Loucy (cell line): ENCODE results near the gene C11orf68.

Experiments used
- H2AFZ ChIP-seq: fragments of 200-600 bp; sonication (generic); 2 replicates; pipeline ENCODE4 v1.6.0; 2016; ENCODE audit warnings: antibody characterized with exemption, mild to moderate bottlenecking, low read length, moderate library complexity
- H3F3A ChIP-seq: fragments of 200-600 bp; 2 replicates; pipeline ENCODE4 v1.6.0; 2016; ENCODE audit warnings: antibody characterized with exemption, low read depth, mild to moderate bottlenecking
- H3K27me3 ChIP-seq: fragments of 200-600 bp; sonication (generic); 2 replicates; pipeline ENCODE4 v1.6.1; 2014; ENCODE audit warnings: low read length, mild to moderate bottlenecking; ENCODE audit not compliant: insufficient read depth, poor library complexity, severe bottlenecking
- H3K36me3 ChIP-seq: fragments of 200-600 bp; sonication (generic); 2 replicates; pipeline ENCODE4 v1.6.1; 2016; ENCODE audit warnings: low read length; ENCODE audit not compliant: insufficient read depth
- H3K4me1 ChIP-seq: fragments of 200-600 bp; sonication (generic); 2 replicates; pipeline ENCODE4 v1.5.1; 2014; ENCODE audit warnings: low read length, mild to moderate bottlenecking; ENCODE audit not compliant: insufficient read depth, poor library complexity, severe bottlenecking
- H3K4me2 ChIP-seq: fragments of 200-600 bp; sonication (generic); 2 replicates; pipeline ENCODE4 v1.6.0; 2014; ENCODE audit warnings: antibody characterized with exemption, low read length, low read depth, mild to moderate bottlenecking; ENCODE audit not compliant: poor library complexity, severe bottlenecking
- H3K4me3 ChIP-seq: fragments of 200-600 bp; sonication (generic); 2 replicates; pipeline ENCODE4 v1.5.1; 2014; ENCODE audit warnings: low read length, mild to moderate bottlenecking, mixed read lengths; ENCODE audit not compliant: poor library complexity, severe bottlenecking
- H3K79me2 ChIP-seq: fragments of 200-600 bp; sonication (generic); 2 replicates; pipeline ENCODE4 v1.6.1; 2014; ENCODE audit warnings: low read length; ENCODE audit not compliant: insufficient read depth
- H3K9ac ChIP-seq: fragments of 200-600 bp; sonication (generic); 2 replicates; pipeline ENCODE4 v1.6.0; 2014; ENCODE audit warnings: mild to moderate bottlenecking, low read depth, low read length, moderate library complexity; ENCODE audit not compliant: poor library complexity, severe bottlenecking
- H3K9me2 ChIP-seq: fragments of 200-600 bp; sonication (generic); replicated peaks from 2 replicates; pipeline ENCODE4 v1.6.1; 2016; ENCODE audit warnings: low read depth, low read length, mixed read lengths
- H3K9me3 ChIP-seq: fragments of 200-600 bp; sonication (generic); 2 replicates; pipeline ENCODE4 v1.6.1; 2014; ENCODE audit warnings: mild to moderate bottlenecking, antibody characterized with exemption, low read length, low read depth; ENCODE audit not compliant: insufficient read depth
- H4K20me1 ChIP-seq: fragments of 200-600 bp; sonication (generic); 2 replicates; pipeline ENCODE4 v1.6.0; 2014; ENCODE audit warnings: antibody characterized with exemption, low read length, mild to moderate bottlenecking; ENCODE audit not compliant: insufficient read depth, poor library complexity, severe bottlenecking
- EZH2phosphoT487 ChIP-seq: fragments of 200-600 bp; IDR thresholded peaks from 2 replicates; pipeline ENCODE4 v1.6.1; 2018; ENCODE audit warnings: antibody characterized with exemption, mild to moderate bottlenecking, moderate library complexity, borderline replicate concordance
- TF ChIP-seq, protein P1 (sequence below): fragments of 200-600 bp; sonication (generic); conservative IDR thresholded peaks from 2 replicates; pipeline ENCODE4 v1.5.1; 2014; ENCODE audit warnings: mild to moderate bottlenecking, antibody characterized with exemption, low read length

C11orf68 gene

GRCh38 chr11:65870706-65871681, 47.9 kb downstream of the C11orf68 start:
- no peaks in the 10 kb centered on the region for H3K9me2 ChIP-seq
- peak overlapping the region; percentile 41 for H3K4me2 ChIP-seq
- peaks cover 4% of the 10 kb centered on the region for H4K20me1 ChIP-seq
- peaks cover 34% of the 10 kb centered on the region for H3K4me1 ChIP-seq
- no peaks in the 10 kb centered on the region for H3K27me3 ChIP-seq
- no peaks in the 10 kb centered on the region; the same call in 1 of the 2 replicates for H3K36me3 ChIP-seq
- no peaks in the 10 kb centered on the region for H3K79me2 ChIP-seq
- no peak overlapping the region for H2AFZ ChIP-seq
- H3K9me3 ChIP-seq, result no peaks in the 10 kb centered on the region
- no peak for TF ChIP-seq EZH2phosphoT487
- TF ChIP-seq, protein P1, sequence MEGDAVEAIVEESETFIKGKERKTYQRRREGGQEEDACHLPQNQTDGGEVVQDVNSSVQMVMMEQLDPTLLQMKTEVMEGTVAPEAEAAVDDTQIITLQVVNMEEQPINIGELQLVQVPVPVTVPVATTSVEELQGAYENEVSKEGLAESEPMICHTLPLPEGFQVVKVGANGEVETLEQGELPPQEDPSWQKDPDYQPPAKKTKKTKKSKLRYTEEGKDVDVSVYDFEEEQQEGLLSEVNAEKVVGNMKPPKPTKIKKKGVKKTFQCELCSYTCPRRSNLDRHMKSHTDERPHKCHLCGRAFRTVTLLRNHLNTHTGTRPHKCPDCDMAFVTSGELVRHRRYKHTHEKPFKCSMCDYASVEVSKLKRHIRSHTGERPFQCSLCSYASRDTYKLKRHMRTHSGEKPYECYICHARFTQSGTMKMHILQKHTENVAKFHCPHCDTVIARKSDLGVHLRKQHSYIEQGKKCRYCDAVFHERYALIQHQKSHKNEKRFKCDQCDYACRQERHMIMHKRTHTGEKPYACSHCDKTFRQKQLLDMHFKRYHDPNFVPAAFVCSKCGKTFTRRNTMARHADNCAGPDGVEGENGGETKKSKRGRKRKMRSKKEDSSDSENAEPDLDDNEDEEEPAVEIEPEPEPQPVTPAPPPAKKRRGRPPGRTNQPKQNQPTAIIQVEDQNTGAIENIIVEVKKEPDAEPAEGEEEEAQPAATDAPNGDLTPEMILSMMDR, result no peak
- no peaks in the 10 kb centered on the region for H3F3A ChIP-seq
- peak overlapping the region; percentile 21 for H3K4me3 ChIP-seq
- peak overlapping the region; percentile 0 for H3K9ac ChIP-seq

- TF ChIP-seq EZH2phosphoT487, result no peak
- TF ChIP-seq, protein P1, result no peak
- peaks cover 34% of the 10 kb centered on the region for H3K4me1 ChIP-seq
- peak overlapping the region; percentile 21 for H3K4me3 ChIP-seq
- H3K9me2 ChIP-seq, result no peaks in the 10 kb centered on the region
- H3F3A ChIP-seq, result no peaks in the 10 kb centered on the region
- H3K4me2 ChIP-seq, result peak overlapping the region; percentile 41
- H3K27me3 ChIP-seq, result no peaks in the 10 kb centered on the region
- H3K9me3 ChIP-seq, result no peaks in the 10 kb centered on the region
- peaks cover 2% of the 10 kb centered on the region; the same call in 1 of the 2 replicates for H3K79me2 ChIP-seq
- H4K20me1 ChIP-seq, result peaks cover 4% of the 10 kb centered on the region
- no peak overlapping the region for H2AFZ ChIP-seq
- H3K36me3 ChIP-seq, result peaks cover 3% of the 10 kb centered on the region; the same call in 1 of the 2 replicates
- peak overlapping the region; percentile 0 for H3K9ac ChIP-seq
Measured at GRCh38 chr11:65870307-65870658, 48.6 kb downstream of the C11orf68 start.

- H3K4me3 ChIP-seq, result peak overlapping the region; percentile 21
- H3K9ac ChIP-seq, result peak overlapping the region; percentile 0
- peaks cover 4% of the 10 kb centered on the region for H4K20me1 ChIP-seq
- no peak overlapping the region for H2AFZ ChIP-seq
- peaks cover 8% of the 10 kb centered on the region; the same call in 1 of the 2 replicates for H3K36me3 ChIP-seq
- peaks cover 5% of the 10 kb centered on the region; the same call in 1 of the 2 replicates for H3K79me2 ChIP-seq
- no peaks in the 10 kb centered on the region for H3K9me3 ChIP-seq
- no peaks in the 10 kb centered on the region for H3K9me2 ChIP-seq
- no peaks in the 10 kb centered on the region for H3K27me3 ChIP-seq
- peak overlapping the region; percentile 41 for H3K4me2 ChIP-seq
- TF ChIP-seq EZH2phosphoT487, result no peak
- TF ChIP-seq, protein P1, result no peak
- peaks cover 34% of the 10 kb centered on the region for H3K4me1 ChIP-seq
- H3F3A ChIP-seq, result no peaks in the 10 kb centered on the region
Measured at GRCh38 chr11:65869643-65870306, 49.1 kb downstream of the C11orf68 start.
